ENCODE data around the gene C2.

The C2 gene

GRCh38 chr6:31882344-31882743 is 45.2 kb upstream of the C2 start:
- no peak for TF ChIP-seq CTCF (IDR thresholded peaks at IDR 0.05)
- TF ChIP-seq ZFX (IDR thresholded peaks at IDR 0.05; ENCODE audit: borderline replicate concordance) = no peak
- peak overlapping the region; percentile 2; the same call in 1 of the 2 replicates for H3K27ac ChIP-seq

DNA sequence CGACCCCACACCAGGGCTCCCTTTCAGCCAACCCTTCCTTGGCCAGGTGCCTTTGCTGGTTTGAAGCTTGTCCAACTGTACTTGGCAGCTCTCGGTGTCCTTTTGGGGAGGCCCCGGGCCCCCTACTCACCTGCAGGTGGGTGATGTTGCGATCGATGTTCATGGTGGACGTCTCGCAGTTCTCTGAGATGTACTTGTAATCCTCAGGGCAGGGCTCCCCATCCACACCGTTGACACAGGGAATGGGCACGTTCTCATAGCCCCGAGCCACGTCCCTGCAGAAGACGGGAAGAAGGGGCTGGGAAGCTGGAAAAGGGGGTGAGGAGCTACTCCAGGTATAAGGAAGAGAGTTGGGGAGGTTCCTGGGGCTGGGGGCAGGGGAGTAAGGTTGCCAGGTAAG is 43.8 kb upstream of the C2 start:
- no peak overlapping the region for H3K27ac ChIP-seq
- TF ChIP-seq CTCF (IDR thresholded peaks at IDR 0.05) (no peak), ZFX (IDR thresholded peaks at IDR 0.05; ENCODE audit: borderline replicate concordance) (no peak)

DNA sequence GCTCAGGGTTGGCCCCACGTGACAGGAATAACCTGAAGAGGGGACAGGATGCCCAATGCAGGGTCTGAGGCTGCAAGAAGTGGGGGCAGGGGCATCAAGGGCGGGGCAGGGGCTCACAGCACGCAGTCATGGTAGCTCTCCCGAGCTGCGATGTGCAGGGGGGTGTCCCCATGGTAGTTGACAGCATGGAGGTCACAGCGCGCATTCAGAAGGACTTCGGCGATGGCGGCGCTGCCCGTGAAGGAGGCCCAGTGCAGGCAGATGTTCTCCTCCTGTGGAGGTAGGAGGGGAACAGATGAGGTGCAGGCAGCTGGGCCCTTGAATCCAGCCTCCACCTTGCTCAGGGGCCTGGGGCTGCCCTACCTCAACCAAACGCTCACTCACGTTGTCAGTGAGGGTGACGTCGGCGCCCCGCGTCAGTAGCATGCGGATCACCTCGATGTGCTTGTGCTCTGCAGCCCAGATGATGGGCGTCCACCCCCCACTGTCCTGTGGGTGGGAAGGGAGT is 42.9 kb upstream of the C2 start:
- TF ChIP-seq ZFX (IDR thresholded peaks at IDR 0.05; ENCODE audit: borderline replicate concordance) (no peak), CTCF (IDR thresholded peaks at IDR 0.05) (no peak)

DNA sequence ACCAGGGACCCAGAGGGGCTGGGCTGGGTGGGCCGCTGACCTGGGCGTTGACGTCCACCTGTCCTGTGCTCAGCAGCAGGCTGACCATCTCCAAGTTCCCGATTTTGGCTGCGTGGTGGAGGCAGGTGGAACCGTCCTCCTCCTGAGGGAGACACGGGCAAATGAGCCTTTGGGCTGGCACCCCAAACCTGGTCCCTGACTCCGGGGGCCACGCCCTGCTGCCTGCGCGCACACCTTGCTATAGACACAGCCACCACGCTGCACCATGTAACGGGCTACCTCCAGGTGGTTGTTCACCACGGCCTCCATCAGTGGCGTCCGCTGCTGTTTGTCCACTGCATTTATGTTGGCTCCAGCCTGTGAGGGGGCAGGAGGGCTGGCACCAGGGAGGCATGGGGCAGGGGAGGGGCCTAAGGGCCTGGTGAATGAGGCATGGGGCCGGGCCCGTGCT is 41.0 kb upstream of the C2 start:
- no peak overlapping the region for H3K27ac ChIP-seq
- TF ChIP-seq CTCF (IDR thresholded peaks at IDR 0.05) (no peak), ZFX (IDR thresholded peaks at IDR 0.05; ENCODE audit: borderline replicate concordance) (no peak)

More for the DNA sequence above, 42.9 kb upstream of the C2 start:
- H3K27ac ChIP-seq = no peak overlapping the region

GRCh38 chr6:31887173-31888007 is 40.1 kb upstream of the C2 start:
- no peak for TF ChIP-seq CTCF (IDR thresholded peaks at IDR 0.05)
- TF ChIP-seq ZFX (IDR thresholded peaks at IDR 0.05; ENCODE audit: borderline replicate concordance) = no peak
- no peak overlapping the region for H3K27ac ChIP-seq

- no peak overlapping the region for H3K27ac ChIP-seq
- peak; percentile 90 for TF ChIP-seq CTCF (IDR thresholded peaks at IDR 0.05)
- no peak for TF ChIP-seq ZFX (IDR thresholded peaks at IDR 0.05; ENCODE audit: borderline replicate concordance)
Observed at GRCh38 chr6:31888276-31889258, 39.0 kb upstream of the C2 start.
